M059J (cell line): ENCODE measurements around the gene ORC3. TPM values are rescaled to one million over a fixed set of nuclear protein-coding genes. Genes with fewer than 3 reads are reported as not detected.
"Not testable (repeated sequence)": the region's sequence is repeated elsewhere in the genome, so short reads cannot be mapped to it uniquely, and the experiment has no call there.

Experiments used
- DNase-seq: peaks from one replicate; pipeline ENCODE4 v3.0.0-alpha.2; 2012; ENCODE audit warnings: low read depth
- total RNA-seq: library from RNA; depleted of rRNA; stranded (reverse); fragments of >200 nt; shearing (Covaris generic); gene quantifications from 2 replicates; pipeline ENCODE4 v1.2.3, GENCODE V29; 2014

ORC3 gene
- total RNA-seq, 1 experiment from 2014 or later = 29.0 TPM

- peak; percentile 62 for DNase-seq
Observed at GRCh38 chr6:87697581-87698546, 107.9 kb downstream of the ORC3 start.

- DNase-seq = peak; percentile 42
Observed at GRCh38 chr6:87698547-87699006, 108.6 kb downstream of the ORC3 start.

GRCh38 chr6:87699576-87699975 lies 109.6 kb downstream of the ORC3 start:
- DNase-seq = no peak

GRCh38 chr6:87700397-87701343 lies 110.7 kb downstream of the ORC3 start:
- DNase-seq = peak; percentile 88

GRCh38 chr6:87701344-87701675 lies 111.4 kb downstream of the ORC3 start:
- peak; percentile 11 for DNase-seq

GRCh38 chr6:87701676-87702588 lies 112.0 kb downstream of the ORC3 start, which contains the start of gene AKIRIN2:
AKIRIN2 (minus strand) TSS chr6:87702233; CDS start chr6:87701684, 549 bp downstream.
- DNase-seq = peak; percentile 97

- peak; percentile 74 for DNase-seq
Observed at GRCh38 chr6:87702589-87702945, 112.6 kb downstream of the ORC3 start.

GRCh38 chr6:87703039-87703438 lies 113.1 kb downstream of the ORC3 start:
- not testable (repeated sequence) for DNase-seq

GRCh38 chr6:87705070-87705691 lies 115.2 kb downstream of the ORC3 start:
- peak; percentile 79 for DNase-seq

- DNase-seq = peak; percentile 77
Observed at GRCh38 chr6:87706187-87706966, 116.4 kb downstream of the ORC3 start.

- DNase-seq = not testable (repeated sequence)
Observed at GRCh38 chr6:87708581-87709427, 118.9 kb downstream of the ORC3 start.

GRCh38 chr6:87710090-87710489 lies 120.2 kb downstream of the ORC3 start:
- no peak for DNase-seq

- DNase-seq = not testable (repeated sequence)
Observed at GRCh38 chr6:87712713-87713112, 122.8 kb downstream of the ORC3 start.

- peak; percentile 89 for DNase-seq
Observed at GRCh38 chr6:87714093-87714842, 124.3 kb downstream of the ORC3 start.
